ENCODE measurements around the gene CXorf66. TPM values are rescaled to one million over a fixed set of nuclear protein-coding genes. Genes with fewer than 3 reads are reported as not detected.

The CXorf66 gene
- total RNA-seq, 1 donor from 2014 or later: not detected

DNA sequence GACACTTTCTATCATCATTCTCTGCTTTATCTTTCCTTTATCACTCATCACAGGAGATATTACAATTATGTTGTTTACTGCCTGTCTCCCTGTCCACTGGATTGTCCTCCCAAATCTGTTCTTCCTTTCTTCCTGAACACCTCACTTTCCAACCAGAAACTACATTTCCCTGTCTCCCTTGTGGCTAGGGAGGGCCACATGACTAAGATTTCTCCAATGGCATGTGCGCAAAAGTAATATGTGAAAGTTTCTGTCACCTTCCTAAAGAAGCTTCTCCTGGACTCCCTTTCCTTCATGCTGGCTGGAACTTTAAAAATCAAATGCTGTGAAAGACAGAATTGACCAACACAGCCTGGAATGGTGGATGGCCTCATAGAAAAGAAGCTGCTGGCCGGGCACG lies 58.2 kb downstream of the CXorf66 start:
- Histone ChIP-seq H3K4me3 (no peak overlapping the region), H3K27ac (no peak overlapping the region), H3K36me3 (no peaks in the 10 kb centered on the region), H3K9me3 (no peaks in the 10 kb centered on the region), H3K4me1 (no peaks in the 10 kb centered on the region), H3K27me3 (no peaks in the 10 kb centered on the region)
- no peak for DNase-seq
- ATAC-seq: no peak
- intact Hi-C loops (cut with DNase I): no loop called here
- no peak for TF ChIP-seq CTCF (IDR thresholded peaks at IDR 0.05)

GRCh38 chrX:139905743-139906142 lies 59.6 kb downstream of the CXorf66 start:
- no peaks in the 10 kb centered on the region for H3K4me1 ChIP-seq
- DNase-seq (no peak), ATAC-seq (no peak)
- H3K27ac ChIP-seq: no peak overlapping the region
- intact Hi-C loops (cut with DNase I): no loop called here
- H3K4me3 ChIP-seq: no peak overlapping the region
- no peaks in the 10 kb centered on the region for H3K27me3 ChIP-seq
- TF ChIP-seq CTCF (IDR thresholded peaks at IDR 0.05): no peak
- no peaks in the 10 kb centered on the region for H3K36me3 ChIP-seq
- no peaks in the 10 kb centered on the region for H3K9me3 ChIP-seq

Small RNA genes within 50 kb of the gene (microRNA-seq; reads per million reads assigned to microRNA genes)
- gene MIR505 (ENCODE audit: borderline microRNAs expressed): 53.3 reads per million, percentile 57 among the genes with 10 or more reads in this experiment

Other genes starting within 250 kb of the CXorf66 start
- gene ATP11C, start 32.5 kb downstream of the CXorf66 start, total RNA-seq: 19.6 TPM